Esophagus muscularis mucosa (tissue), 4 donors: ENCODE results near the gene ZSWIM7. TPM values are rescaled to one million over a fixed set of nuclear protein-coding genes. Genes with fewer than 3 reads are reported as not detected.

Experiments
- DNase-seq: peaks from one replicate; pipeline ENCODE4 v3.0.0-alpha.2; 2017; ENCODE audit errors: extremely low spot score
- H3K27ac ChIP-seq, 4 donors: fragments of 200-600 bp; sonication (generic); replicated peaks in 1 of 4; 1 replicate in 3 of 4; 2 replicates in 1 of 4; pipeline ENCODE4 v1.5.1; 2016 to 2019; ENCODE audit warnings: mild to moderate bottlenecking in 1 of 4
- H3K27me3 ChIP-seq, 4 donors: fragments of 200-600 bp; sonication (generic); one replicate each; pipeline versions ENCODE4 v1.5.1 to v1.6.0; 2016 to 2019
- H3K36me3 ChIP-seq, 4 donors: fragments of 200-600 bp; sonication (generic); one replicate each; pipeline ENCODE4 v1.5.1; 2016 to 2019
- H3K4me1 ChIP-seq, 4 donors: fragments of 200-600 bp; sonication (generic); one replicate each; pipeline ENCODE4 v1.5.1; 2016 to 2019
- H3K4me3 ChIP-seq, 4 donors: fragments of 200-600 bp; sonication (generic); 1 replicate in 2 of 4; 2 replicates in 2 of 4; pipeline ENCODE4 v1.5.1; 2016 to 2019; ENCODE audit warnings: mild to moderate bottlenecking in 4 of 4, moderate library complexity in 1 of 4
- H3K9me3 ChIP-seq, 4 donors: fragments of 200-600 bp; sonication (generic); 1 replicate in 3 of 4; 2 replicates in 1 of 4; pipeline ENCODE4 v1.5.1; 2016 to 2019
- CTCF ChIP-seq, 3 experiments: fragments of 200-600 bp in 2 of 3; fragments of 450-650 bp in 1 of 3; sonication (generic) in 2 of 3; IDR thresholded peaks; one replicate each; pipeline ENCODE4 v1.5.1; 2017 to 2019; ENCODE audit warnings: antibody characterized with exemption in 3 of 3, mild to moderate bottlenecking in 2 of 3, moderate library complexity in 1 of 3
- EP300 ChIP-seq: sonication (generic); formaldehyde crosslinking; IDR thresholded peaks from one replicate; pipeline ENCODE4 v1.6.1; 2017; ENCODE audit warnings: antibody characterized with exemption
- POLR2A ChIP-seq: fragments of 450-650 bp; IDR thresholded peaks from one replicate; pipeline ENCODE4 v1.6.1; 2017; ENCODE audit warnings: antibody characterized with exemption, moderate library complexity, mild to moderate bottlenecking, low read depth
- POLR2AphosphoS5 ChIP-seq, 2 donors: sonication (generic); formaldehyde crosslinking; IDR thresholded peaks; one replicate each; pipeline ENCODE4 v1.6.1; 2017; ENCODE audit warnings: antibody characterized with exemption in 2 of 2
- WGBS: methylation state at CpG from one replicate; pipeline ENCODE4 v1.1.5; 2018; 5-methylcytosine and 5-hydroxymethylcytosine counted together
- intact Hi-C: fragments of 100-400 bp; cut with DNase I; formaldehyde crosslinking; loops from one replicate; pipeline ENCODE4 v1.15.1; 2023
- total RNA-seq, 4 donors: library from RNA; depleted of rRNA; stranded (reverse); fragments of >200 nt; gene quantifications; one replicate each; pipeline versions ENCODE4 v1.1.0 to v1.2.1, GENCODE V29; 2016

Gene ZSWIM7
- total RNA-seq, 4 donors from 2014 or later: 16.2 to 22.7 (median 17.5) TPM

DNA sequence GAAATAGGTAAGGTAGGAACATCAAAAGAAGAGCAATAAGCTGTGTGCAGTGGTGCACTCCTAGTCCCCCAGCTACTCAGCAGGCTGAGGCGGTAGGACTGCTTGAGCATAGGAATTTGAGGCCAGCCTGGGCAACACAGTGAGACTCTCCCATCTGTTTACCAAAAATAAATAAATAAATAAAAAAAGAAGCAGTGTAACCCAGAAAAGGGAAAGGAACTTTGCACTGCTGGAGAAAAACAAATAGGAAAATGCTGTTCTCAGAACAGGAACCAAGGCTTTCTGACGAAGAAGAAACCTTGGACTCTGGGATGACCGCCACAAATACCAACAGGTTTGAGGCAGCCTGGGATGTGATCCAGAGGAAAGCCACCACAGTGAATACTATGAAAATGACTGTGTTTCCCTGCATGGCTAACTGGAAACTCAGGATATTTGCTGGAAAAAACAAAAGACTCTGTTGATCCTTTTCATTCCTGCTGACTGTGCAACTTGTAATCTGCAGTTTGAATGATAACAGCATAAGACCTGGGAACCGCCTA is 41.3 kb upstream of the ZSWIM7 start:
- no peak for DNase-seq

GRCh38 chr17:16037636-16038035 is 38.1 kb upstream of the ZSWIM7 start:
- intact Hi-C loops: no loop called here
- DNase-seq: no peak
- Histone ChIP-seq H3K27ac (no peak overlapping the region), H3K4me3 (no peak overlapping the region), H3K27me3 (no peaks in the 10 kb centered on the region), H3K4me1 (no peaks in the 10 kb centered on the region), H3K9me3 (no peaks in the 10 kb centered on the region), H3K36me3 (peaks cover 42 to 98% (median 91%) of the 10 kb centered on the region in 4 donors)
- TF ChIP-seq POLR2A (no peak), EP300 (no peak), POLR2AphosphoS5 (IDR thresholded peaks at IDR 0.05) (no peak), CTCF (IDR thresholded peaks at IDR 0.05) (no peak)

More for the DNA sequence above, 41.3 kb upstream of the ZSWIM7 start:
- intact Hi-C loops: no loop called here
- no peaks in the 10 kb centered on the region for H3K9me3 ChIP-seq
- no peaks in the 10 kb centered on the region for H3K4me1 ChIP-seq
- WGBS: 90% methylated on average over 4 of the region's 4 CpGs
- no peak overlapping the region for H3K27ac ChIP-seq
- H3K36me3 ChIP-seq: peaks cover 27 to 98% (median 88%) of the 10 kb centered on the region in 4 donors
- TF ChIP-seq CTCF (IDR thresholded peaks at IDR 0.05): no peak
- TF ChIP-seq POLR2A: no peak
- TF ChIP-seq EP300: no peak
- TF ChIP-seq POLR2AphosphoS5 (IDR thresholded peaks at IDR 0.05): no peak
- no peaks in the 10 kb centered on the region for H3K27me3 ChIP-seq
- no peak overlapping the region for H3K4me3 ChIP-seq

DNA sequence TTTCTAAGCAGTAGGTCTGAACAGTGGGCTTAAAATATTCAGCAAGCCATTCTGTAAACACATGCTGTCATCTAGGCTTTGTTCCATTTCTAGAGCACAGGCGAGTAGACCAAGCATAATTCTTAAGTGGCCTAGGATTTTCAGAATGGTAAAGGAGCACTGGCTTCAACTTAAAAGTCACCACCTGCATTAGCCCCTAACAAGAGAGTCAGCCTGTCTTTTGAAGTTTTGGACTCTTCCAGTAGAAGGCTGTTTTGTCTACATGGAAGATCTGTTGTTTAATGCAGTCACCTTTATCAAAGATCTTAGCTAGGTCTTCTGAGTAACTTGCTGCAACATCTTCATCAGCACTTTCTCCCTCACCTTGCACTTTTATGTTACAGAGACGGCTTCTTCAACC is 36.8 kb upstream of the ZSWIM7 start:
- H3K36me3 ChIP-seq: peaks cover 54 to 99% (median 90%) of the 10 kb centered on the region in 4 donors
- WGBS: 96% methylated on average over 2 of the region's 2 CpGs

DNA sequence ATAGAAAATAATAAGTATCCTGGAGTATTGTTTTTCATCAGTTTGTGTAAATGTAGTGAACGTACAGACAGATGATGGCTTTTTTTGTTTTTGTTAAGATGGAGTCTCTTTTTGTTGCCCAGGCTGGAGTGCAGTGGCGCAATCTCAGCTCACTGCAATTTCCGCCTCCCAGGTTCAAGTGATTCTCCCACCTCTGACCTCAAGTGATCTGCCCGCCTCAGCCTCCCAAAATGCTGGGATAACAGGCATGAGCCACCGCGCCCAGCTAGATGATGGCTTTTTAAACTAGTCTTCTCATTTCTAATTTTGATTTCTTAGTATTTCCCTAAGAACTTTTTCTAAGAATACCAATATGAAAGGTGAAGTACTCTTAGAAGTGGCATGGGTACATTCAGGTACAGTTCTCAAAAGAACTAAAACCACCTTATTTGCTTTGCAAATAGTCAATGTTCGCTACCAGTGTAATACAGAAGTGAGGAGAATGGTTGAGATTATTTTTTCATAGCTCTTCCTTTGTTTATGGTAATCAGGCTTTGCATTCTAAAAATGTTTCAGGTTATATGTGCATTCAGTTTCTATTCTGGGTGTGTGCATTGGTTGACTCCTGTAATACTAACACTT is 34.3 kb upstream of the ZSWIM7 start:
- TF ChIP-seq POLR2A: no peak
- TF ChIP-seq EP300: no peak
- no peak for TF ChIP-seq POLR2AphosphoS5 (IDR thresholded peaks at IDR 0.05)
- no peak for TF ChIP-seq CTCF (IDR thresholded peaks at IDR 0.05)
- H3K36me3 ChIP-seq: peaks cover 51 to 100% (median 85%) of the 10 kb centered on the region in 4 donors

More for the DNA sequence above, 36.8 kb upstream of the ZSWIM7 start:
- Histone ChIP-seq H3K27me3 (no peaks in the 10 kb centered on the region), H3K4me3 (no peak overlapping the region), H3K9me3 (no peaks in the 10 kb centered on the region), H3K4me1 (no peaks in the 10 kb centered on the region), H3K27ac (no peak overlapping the region)
- no peak for DNase-seq
- TF ChIP-seq POLR2AphosphoS5 (IDR thresholded peaks at IDR 0.05) (no peak), EP300 (no peak), POLR2A (no peak), CTCF (IDR thresholded peaks at IDR 0.05) (no peak)
- intact Hi-C loops: no loop called here

More for the DNA sequence above, 34.3 kb upstream of the ZSWIM7 start:
- no peak for DNase-seq
- no peaks in the 10 kb centered on the region for H3K9me3 ChIP-seq
- intact Hi-C loops: no loop called here
- no peak overlapping the region for H3K27ac ChIP-seq
- H3K4me3 ChIP-seq: no peak overlapping the region
- H3K27me3 ChIP-seq: no peaks in the 10 kb centered on the region
- no peaks in the 10 kb centered on the region for H3K4me1 ChIP-seq
- WGBS: 96% methylated on average over 7 of the region's 7 CpGs
